ENCODE measurements around the gene GSX1.

The GSX1 gene

DNA sequence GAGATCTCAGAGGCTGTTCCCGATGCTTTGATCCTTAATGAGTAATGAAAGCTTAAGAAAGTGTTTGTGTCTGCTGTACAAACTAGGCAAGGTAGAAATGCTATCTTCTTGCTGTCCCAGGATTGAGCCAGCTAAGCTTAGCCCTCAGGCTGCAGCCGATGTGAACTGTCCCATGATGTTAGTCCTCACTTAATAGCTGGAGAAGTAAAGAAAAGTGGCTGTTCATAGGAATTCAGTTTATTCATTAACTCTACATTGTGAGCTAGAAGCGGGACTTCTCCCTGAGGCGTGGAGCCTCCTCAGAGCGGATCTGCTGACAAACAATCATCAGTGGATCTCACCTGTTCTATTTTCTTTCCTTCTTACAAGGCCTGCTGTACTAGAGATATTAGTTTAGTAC lies 10.1 kb upstream of the GSX1 start:
- Histone ChIP-seq H3K4me3 (ENCODE audit: low read depth, low read length) (no peak overlapping the region), H3K9me3 (ENCODE audit: control insufficient read depth, insufficient read depth, low read length) (no peaks in the 10 kb centered on the region), H3K27me3 (ENCODE audit: control insufficient read depth, insufficient read depth, low read length) (peaks cover 65% of the 10 kb centered on the region), H3K36me3 (ENCODE audit: control insufficient read depth, insufficient read depth, low read length) (no peaks in the 10 kb centered on the region), H3K9ac (ENCODE audit: low read depth, low read length) (no peak overlapping the region), H3K4me1 (ENCODE audit: control insufficient read depth, insufficient read depth, low read length) (no peaks in the 10 kb centered on the region)

DNA sequence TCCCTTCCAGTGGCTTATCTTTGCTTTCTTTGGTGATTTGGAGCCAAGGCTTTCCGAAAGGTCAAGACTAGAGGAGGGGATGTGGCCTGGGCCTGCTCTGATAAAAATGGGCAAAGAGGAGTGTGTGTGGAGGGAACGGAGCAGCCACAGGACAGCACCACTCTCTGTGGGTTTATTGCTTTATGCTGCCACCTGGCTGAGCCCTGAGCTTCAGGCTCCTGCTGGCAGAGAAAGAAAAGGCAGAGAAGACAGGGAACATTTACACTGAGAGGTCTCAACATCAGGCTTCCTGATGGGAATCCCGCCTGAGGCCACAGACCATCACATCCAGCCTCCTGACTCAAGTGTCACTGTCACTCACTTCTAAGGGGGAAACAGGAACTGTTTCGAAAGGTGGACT lies 9.2 kb upstream of the GSX1 start:
- peaks cover 65% of the 10 kb centered on the region for H3K27me3 ChIP-seq (ENCODE audit: control insufficient read depth, insufficient read depth, low read length)

DNA sequence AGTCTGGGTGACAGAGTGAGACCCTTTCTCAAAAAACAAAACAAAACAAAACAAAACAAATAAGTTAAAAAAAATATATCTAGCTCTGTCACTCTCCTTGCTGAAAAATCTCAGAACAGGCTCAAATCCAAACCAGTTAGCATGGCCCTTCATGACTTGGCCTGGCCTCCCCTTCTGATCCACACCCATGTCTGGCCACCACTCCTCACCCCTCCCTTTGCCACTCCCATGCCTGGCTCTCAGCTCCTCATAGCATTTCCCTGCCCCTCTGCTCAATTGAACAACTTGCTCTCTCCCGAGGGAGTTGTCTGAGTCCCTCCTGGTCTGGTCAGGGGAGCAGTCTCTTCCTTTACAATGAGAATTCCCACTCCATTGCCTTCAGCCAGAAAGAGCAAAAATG lies 4.0 kb upstream of the GSX1 start:
- no peaks in the 10 kb centered on the region for H3K36me3 ChIP-seq (ENCODE audit: control insufficient read depth, insufficient read depth, low read length)
- no peak overlapping the region for H3K9ac ChIP-seq (ENCODE audit: low read depth, low read length)
- no peak overlapping the region for H3K4me3 ChIP-seq (ENCODE audit: low read depth, low read length)
- H3K4me1 ChIP-seq (ENCODE audit: control insufficient read depth, insufficient read depth, low read length): peaks cover 7% of the 10 kb centered on the region
- no peaks in the 10 kb centered on the region for H3K9me3 ChIP-seq (ENCODE audit: control insufficient read depth, insufficient read depth, low read length)
- peaks cover 91% of the 10 kb centered on the region for H3K27me3 ChIP-seq (ENCODE audit: control insufficient read depth, insufficient read depth, low read length)

More for the DNA sequence above, 9.2 kb upstream of the GSX1 start:
- Histone ChIP-seq H3K36me3 (ENCODE audit: control insufficient read depth, insufficient read depth, low read length) (no peaks in the 10 kb centered on the region), H3K4me3 (ENCODE audit: low read depth, low read length) (no peak overlapping the region), H3K9ac (ENCODE audit: low read depth, low read length) (no peak overlapping the region), H3K9me3 (ENCODE audit: control insufficient read depth, insufficient read depth, low read length) (no peaks in the 10 kb centered on the region), H3K4me1 (ENCODE audit: control insufficient read depth, insufficient read depth, low read length) (no peaks in the 10 kb centered on the region)

DNA sequence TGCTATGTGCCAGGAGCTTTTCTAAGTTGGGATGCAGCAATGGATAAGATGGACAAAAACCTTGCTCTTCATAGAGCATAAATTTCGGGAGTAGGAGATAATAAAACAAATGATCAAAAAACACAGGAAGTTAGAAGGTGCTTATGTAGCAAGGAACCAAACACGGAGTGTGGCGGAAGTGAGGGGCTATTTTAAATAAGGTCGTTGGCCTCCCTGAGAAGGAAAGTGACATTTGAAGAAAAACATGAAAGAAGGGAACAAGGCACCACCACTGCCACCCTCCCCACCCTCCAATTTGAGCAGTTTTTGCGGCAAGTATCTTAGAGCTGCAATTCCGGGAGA lies 3.2 kb upstream of the GSX1 start:
- H3K9me3 ChIP-seq (ENCODE audit: control insufficient read depth, insufficient read depth, low read length): no peaks in the 10 kb centered on the region
- no peaks in the 10 kb centered on the region for H3K36me3 ChIP-seq (ENCODE audit: control insufficient read depth, insufficient read depth, low read length)
- peak overlapping the region; percentile 3 for H3K4me3 ChIP-seq (ENCODE audit: low read depth, low read length)
- H3K4me1 ChIP-seq (ENCODE audit: control insufficient read depth, insufficient read depth, low read length): peaks cover 7% of the 10 kb centered on the region
- H3K9ac ChIP-seq (ENCODE audit: low read depth, low read length): no peak overlapping the region
- peaks cover 93% of the 10 kb centered on the region for H3K27me3 ChIP-seq (ENCODE audit: control insufficient read depth, insufficient read depth, low read length)

DNA sequence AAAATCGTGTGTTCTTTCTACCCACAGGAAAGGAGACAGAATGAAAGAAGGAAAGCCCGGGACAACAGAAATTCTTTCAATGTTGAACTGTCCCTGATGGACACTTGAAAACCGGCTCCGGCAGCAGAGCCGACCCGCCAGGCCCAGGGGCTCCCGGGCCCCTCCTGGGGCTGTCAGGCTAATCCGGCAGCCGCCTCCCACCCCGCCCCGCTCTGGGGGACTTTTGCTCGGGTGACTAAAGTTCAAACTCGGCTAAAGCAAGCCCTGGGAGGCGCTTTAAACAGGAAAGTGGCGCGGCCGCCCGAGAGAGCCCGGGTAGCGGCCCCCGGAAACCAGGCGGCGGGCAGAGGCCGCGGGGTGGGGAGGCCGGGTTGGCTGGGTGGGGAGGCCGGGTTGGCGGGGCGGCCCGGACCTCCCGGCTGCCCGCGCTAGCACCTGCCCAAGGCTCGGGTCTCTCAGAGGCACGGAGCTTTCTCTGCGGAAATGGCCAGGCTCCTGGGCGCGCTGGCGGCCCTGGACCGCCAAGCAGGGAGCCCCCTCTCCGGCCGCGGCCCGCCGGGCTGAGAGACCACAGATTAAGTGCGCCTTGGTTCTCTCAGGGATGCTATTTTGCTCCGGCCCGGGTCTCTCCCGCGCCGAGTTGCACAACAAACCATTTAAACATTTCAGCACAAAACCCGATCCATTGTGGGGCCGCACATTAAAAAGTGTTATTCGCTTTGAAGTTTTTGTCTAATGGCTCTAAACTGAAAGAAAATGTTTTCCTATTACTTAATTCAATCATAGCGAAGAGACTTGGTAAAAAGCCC lies 2.6 kb upstream of the GSX1 start:
- Histone ChIP-seq H3K4me1 (ENCODE audit: control insufficient read depth, insufficient read depth, low read length) (peaks cover 7% of the 10 kb centered on the region), H3K36me3 (ENCODE audit: control insufficient read depth, insufficient read depth, low read length) (no peaks in the 10 kb centered on the region), H3K4me3 (ENCODE audit: low read depth, low read length) (peak overlapping the region; percentile 11), H3K9me3 (ENCODE audit: control insufficient read depth, insufficient read depth, low read length) (no peaks in the 10 kb centered on the region), H3K27me3 (ENCODE audit: control insufficient read depth, insufficient read depth, low read length) (peaks cover 93% of the 10 kb centered on the region), H3K9ac (ENCODE audit: low read depth, low read length) (no peak overlapping the region)

DNA sequence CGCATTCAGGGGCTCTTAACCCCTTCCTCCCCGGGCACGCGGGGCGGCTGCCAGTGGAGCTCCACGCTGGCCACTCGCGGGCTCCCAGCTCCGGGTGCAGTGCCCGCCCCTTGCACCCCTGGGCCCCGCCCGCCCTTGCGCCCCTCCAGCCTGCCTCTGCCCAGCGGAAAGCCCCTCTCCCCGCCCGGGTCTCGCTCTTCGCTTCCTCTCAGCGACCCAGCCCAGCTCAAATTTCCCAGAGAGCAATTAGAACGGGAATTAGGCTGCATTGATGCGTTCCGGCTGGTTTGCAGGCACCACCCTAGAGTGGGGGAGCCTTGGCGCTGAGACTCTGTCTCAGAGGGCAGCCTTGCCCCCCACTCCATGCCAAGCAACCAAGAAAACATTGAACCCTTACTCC lies 1.8 kb upstream of the GSX1 start:
- H3K4me3 ChIP-seq (ENCODE audit: low read depth, low read length): peak overlapping the region; percentile 31
- H3K4me1 ChIP-seq (ENCODE audit: control insufficient read depth, insufficient read depth, low read length): peaks cover 7% of the 10 kb centered on the region
- peaks cover 93% of the 10 kb centered on the region for H3K27me3 ChIP-seq (ENCODE audit: control insufficient read depth, insufficient read depth, low read length)
- no peaks in the 10 kb centered on the region for H3K9me3 ChIP-seq (ENCODE audit: control insufficient read depth, insufficient read depth, low read length)
- H3K36me3 ChIP-seq (ENCODE audit: control insufficient read depth, insufficient read depth, low read length): no peaks in the 10 kb centered on the region
- no peak overlapping the region for H3K9ac ChIP-seq (ENCODE audit: low read depth, low read length)

DNA sequence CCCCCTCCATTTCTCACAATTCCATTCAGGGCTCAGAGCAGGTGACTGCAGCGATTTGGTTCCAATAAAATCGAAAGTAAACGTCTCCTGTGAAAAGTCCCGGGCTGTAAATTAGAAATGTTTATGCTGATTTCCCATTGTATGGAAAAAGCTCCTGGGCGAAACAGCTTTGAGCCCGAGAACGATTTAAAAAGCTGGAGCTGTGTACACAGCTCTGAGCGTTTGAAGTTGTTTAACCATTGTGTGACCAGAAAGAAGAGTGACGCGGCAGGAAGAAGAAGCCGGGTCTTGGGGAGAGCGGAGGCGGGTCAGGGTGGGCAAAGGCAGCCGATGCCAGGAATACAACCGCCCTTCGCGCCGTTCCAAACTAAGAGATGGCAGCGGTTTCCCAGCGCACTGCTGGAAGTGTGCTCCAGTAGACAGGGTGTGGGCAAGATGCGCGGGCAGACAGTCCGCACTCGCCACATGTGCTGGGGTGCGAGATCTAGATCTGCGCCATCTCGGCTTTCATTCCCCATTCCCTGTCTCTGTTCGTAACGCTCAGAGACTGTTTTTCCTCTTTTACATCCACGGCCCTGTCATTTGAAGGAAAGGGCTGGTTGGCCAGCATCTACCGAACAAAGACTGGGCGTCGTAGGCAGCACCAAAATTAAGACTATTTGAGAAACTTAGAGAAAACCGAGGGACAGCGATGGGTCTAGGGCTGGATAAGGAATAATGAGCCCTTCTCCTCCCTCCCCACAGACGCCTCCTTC lies 960 bp upstream of the GSX1 start:
- Histone ChIP-seq H3K9ac (ENCODE audit: low read depth, low read length) (no peak overlapping the region), H3K4me3 (ENCODE audit: low read depth, low read length) (peak overlapping the region; percentile 31), H3K27me3 (ENCODE audit: control insufficient read depth, insufficient read depth, low read length) (peaks cover 96% of the 10 kb centered on the region), H3K4me1 (ENCODE audit: control insufficient read depth, insufficient read depth, low read length) (peaks cover 8% of the 10 kb centered on the region), H3K36me3 (ENCODE audit: control insufficient read depth, insufficient read depth, low read length) (no peaks in the 10 kb centered on the region), H3K9me3 (ENCODE audit: control insufficient read depth, insufficient read depth, low read length) (no peaks in the 10 kb centered on the region)

DNA sequence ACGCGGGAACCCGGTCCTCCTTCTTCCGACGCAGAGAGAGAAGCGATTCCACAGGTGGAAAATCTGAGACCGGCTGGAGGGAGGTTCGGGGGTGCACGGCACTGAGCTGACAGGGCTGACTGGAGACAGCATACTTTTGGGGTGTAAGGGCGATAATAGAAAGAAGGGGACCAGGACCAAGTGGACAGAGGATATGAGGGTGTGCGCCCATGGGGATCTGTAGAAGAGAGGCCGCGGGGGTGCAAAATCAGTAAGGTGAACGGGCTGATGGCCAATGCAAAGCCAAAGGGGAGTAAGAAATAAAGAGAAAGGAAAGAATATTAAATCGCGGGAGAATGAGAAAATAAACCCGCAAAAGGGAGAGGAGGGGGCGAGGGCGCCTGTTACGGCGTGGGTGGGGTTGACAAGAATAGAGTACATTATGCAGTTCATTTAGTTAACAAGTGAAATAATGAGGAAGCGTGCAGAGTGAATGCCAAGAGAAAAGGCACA lies 336 bp upstream of the GSX1 start:
- peak overlapping the region; percentile 31 for H3K4me3 ChIP-seq (ENCODE audit: low read depth, low read length)
- no peaks in the 10 kb centered on the region for H3K9me3 ChIP-seq (ENCODE audit: control insufficient read depth, insufficient read depth, low read length)
- H3K4me1 ChIP-seq (ENCODE audit: control insufficient read depth, insufficient read depth, low read length): peaks cover 10% of the 10 kb centered on the region
- H3K27me3 ChIP-seq (ENCODE audit: control insufficient read depth, insufficient read depth, low read length): peaks cover 97% of the 10 kb centered on the region
- no peak overlapping the region for H3K9ac ChIP-seq (ENCODE audit: low read depth, low read length)
- no peaks in the 10 kb centered on the region for H3K36me3 ChIP-seq (ENCODE audit: control insufficient read depth, insufficient read depth, low read length)

DNA sequence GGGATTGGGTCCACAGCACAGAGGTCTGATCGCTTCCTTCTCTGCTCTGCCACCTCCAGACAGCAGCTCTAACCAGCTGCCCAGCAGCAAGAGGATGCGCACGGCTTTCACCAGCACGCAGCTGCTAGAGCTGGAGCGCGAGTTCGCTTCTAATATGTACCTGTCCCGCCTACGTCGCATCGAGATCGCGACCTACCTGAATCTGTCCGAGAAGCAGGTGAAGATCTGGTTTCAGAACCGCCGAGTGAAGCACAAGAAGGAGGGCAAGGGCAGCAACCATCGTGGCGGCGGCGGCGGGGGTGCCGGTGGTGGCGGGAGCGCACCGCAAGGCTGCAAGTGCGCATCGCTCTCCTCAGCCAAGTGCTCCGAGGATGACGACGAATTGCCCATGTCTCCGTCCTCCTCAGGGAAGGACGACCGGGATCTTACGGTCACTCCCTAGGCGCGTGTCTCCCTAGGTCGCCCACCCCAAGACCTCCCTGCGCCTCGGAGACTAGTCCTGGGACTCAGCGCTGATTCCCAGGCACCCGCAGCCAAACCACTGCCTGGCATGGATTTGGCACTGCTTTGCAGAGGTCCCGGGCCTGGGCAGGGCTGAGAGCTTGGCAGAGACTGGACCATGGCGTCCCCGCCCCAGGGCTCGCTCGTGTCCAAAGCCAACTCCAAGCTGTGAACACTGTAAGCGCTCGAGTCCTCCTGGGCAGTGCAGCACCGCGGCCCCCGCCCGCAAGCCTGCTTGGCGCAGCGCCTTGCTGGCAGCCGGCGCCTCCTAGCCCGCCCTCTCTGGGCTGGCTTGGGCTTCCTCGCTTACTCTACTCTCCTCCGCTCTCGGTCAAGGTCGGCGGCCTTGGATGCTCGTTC lies 1.5 kb downstream of the GSX1 start:
- Histone ChIP-seq H3K4me1 (ENCODE audit: control insufficient read depth, insufficient read depth, low read length) (peaks cover 16% of the 10 kb centered on the region), H3K9me3 (ENCODE audit: control insufficient read depth, insufficient read depth, low read length) (no peaks in the 10 kb centered on the region), H3K36me3 (ENCODE audit: control insufficient read depth, insufficient read depth, low read length) (no peaks in the 10 kb centered on the region)

DNA sequence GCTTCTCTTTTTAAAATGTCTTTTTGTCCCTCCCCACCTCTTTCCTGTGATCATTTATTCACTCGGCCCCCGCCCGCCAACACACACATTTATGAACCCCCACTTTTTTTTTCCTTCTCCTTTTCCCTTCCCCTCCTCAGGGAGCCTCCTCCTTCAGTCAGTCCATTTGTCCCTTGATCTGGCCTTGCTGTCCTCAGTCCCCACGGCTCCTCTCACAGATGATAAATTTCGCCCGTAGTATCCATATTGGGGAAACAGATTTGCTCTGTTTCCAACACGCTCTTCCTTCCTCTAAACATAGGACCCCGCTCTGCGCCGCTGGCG lies 2.0 kb downstream of the GSX1 start:
- Histone ChIP-seq H3K9me3 (ENCODE audit: control insufficient read depth, insufficient read depth, low read length) (no peaks in the 10 kb centered on the region), H3K4me3 (ENCODE audit: low read depth, low read length) (no peak overlapping the region), H3K27me3 (ENCODE audit: control insufficient read depth, insufficient read depth, low read length) (peaks cover 97% of the 10 kb centered on the region), H3K4me1 (ENCODE audit: control insufficient read depth, insufficient read depth, low read length) (peaks cover 16% of the 10 kb centered on the region), H3K36me3 (ENCODE audit: control insufficient read depth, insufficient read depth, low read length) (no peaks in the 10 kb centered on the region), H3K9ac (ENCODE audit: low read depth, low read length) (no peak overlapping the region)

More for the DNA sequence above, 1.5 kb downstream of the GSX1 start:
- H3K4me3 ChIP-seq (ENCODE audit: low read depth, low read length): peak overlapping the region; percentile 32
- peaks cover 97% of the 10 kb centered on the region for H3K27me3 ChIP-seq (ENCODE audit: control insufficient read depth, insufficient read depth, low read length)
- no peak overlapping the region for H3K9ac ChIP-seq (ENCODE audit: low read depth, low read length)

DNA sequence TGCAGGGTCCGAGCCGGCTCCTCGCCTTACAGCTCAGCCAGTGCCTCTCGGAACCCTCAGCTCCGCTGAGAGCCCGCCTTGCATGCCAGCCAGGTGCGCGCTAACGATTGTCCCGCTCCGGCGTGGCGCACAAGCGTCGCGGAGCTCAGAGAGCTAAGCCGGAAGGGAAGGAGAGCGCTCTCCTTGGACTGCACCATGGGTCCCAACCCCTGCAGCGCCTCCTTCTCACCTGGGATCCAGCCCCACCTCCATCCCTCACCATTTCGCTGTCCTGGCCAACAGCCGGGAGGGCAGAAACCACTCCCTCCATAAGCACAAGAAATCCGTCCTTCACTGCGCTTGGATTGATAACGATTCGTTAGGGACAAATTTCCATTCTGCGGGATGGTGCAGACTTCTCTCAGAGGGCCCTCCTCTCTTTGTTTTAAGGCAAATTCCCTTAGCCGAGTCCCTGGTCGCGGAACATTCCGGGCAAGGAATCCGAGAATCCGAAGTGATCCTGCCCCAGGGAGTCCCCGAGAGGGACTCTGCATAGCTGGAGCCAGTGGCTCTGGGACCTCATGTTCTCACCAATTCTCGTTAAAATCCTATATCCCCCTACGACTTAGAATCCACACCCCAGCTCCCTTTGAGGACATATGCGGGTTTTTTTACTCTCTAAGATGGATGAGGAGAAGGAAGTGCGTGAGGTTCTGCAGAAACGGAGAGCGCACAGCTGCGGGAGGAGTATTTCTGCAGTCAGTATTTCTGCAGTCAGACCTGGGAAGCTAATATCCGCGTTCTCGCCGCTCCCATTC lies 2.8 kb downstream of the GSX1 start:
- peaks cover 98% of the 10 kb centered on the region for H3K27me3 ChIP-seq (ENCODE audit: control insufficient read depth, insufficient read depth, low read length)
- no peak overlapping the region for H3K9ac ChIP-seq (ENCODE audit: low read depth, low read length)
- peak overlapping the region; percentile 32 for H3K4me3 ChIP-seq (ENCODE audit: low read depth, low read length)
- H3K9me3 ChIP-seq (ENCODE audit: control insufficient read depth, insufficient read depth, low read length): no peaks in the 10 kb centered on the region
- H3K4me1 ChIP-seq (ENCODE audit: control insufficient read depth, insufficient read depth, low read length): peaks cover 16% of the 10 kb centered on the region
- no peaks in the 10 kb centered on the region for H3K36me3 ChIP-seq (ENCODE audit: control insufficient read depth, insufficient read depth, low read length)

Data from iPS-15b (cell line).